IPS DF 4.7 (cell line): ENCODE measurements around the gene WWC2.

ENCODE experiments used
- DNase-seq: peaks from one replicate; pipeline ENCODE4 v3.0.0-alpha.2; 2013; ENCODE audit warnings: low spot score; ENCODE audit errors: extremely low read depth

Gene WWC2

DNA sequence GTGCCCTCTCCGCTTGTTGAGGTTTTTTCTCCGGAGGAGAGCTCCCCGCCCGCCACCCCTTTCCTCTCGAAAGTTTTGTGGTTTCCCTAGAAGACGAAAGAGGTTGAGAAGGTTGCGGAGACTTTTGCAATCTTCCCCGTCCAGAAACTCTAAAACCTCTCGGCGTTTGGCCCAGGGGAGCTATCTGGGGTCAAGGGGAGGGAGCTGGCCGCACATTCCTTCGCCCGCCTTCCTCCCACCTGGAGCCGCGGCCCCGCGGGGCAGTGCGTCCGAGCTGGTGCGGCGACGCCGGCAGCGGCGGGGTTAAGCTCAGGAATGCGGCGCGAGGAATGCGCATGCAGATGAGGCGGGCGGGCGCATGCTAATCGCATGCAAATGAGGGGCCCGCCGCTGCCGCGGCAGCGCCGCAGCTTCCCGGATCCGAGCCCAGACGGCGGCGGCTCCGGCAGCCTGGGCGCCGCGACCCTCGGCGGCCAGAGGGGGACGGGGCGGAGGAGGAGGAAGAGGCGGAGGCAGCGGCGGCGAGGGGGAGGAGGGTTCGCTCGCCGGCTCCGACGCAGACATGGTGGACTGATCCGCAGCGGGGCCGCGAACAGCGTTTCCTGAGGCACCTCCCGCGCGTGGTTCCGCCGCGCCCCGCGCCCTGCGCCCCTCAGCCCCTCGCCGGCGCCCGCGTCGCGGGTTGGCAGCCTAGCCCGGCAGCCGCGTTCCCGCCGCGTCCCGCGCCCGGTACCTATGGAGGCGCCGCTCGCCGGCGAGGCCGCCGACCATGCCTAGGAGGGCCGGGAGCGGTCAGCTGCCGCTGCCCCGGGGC is at the start of gene WWC2:
Gene WWC2 (plus strand): TSS at position 535 of the 814 bp plus-strand sequence. CDS start 235 bp downstream, at position 770.
- no peak for DNase-seq

DNA sequence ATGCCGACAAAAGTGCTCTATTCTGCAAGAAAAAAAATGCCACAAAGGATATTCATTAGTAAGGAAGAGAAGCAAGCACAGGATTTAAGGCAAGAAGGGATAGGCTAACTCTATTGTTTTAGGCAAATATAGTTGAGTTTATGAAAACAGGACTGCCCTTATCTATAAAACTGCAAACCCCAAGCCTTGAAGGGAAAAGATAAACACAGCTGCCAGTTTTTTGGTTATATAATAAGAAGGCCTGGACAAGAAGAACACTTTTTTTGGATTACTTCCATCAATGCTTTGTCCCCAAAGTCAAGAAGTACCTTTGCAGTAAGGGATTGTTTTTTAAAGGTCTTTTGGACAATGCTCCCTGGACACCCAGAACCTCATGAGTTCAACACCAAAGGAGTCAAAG is 45.4 kb upstream of the WWC2 start:
- DNase-seq, result no peak

DNA sequence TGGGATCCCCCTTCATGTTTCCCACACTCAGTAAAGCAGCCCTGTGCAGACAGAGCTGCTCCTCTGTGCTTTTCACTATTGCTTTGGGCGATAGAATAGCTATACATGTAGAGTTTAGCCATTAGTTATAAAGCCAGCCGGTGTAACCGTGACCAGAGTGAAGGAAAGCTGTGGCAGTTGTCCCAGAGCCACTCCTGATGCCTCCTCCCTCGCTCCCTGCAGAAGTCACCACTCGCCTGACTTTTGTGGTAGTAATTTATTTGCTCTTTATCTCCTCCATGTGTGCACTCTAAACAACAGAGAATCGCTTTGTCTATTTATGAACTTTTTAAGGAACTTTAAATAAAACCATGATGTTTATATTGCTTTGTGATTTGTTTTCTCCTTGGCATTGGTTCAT is 41.8 kb upstream of the WWC2 start:
- no peak for DNase-seq

DNA sequence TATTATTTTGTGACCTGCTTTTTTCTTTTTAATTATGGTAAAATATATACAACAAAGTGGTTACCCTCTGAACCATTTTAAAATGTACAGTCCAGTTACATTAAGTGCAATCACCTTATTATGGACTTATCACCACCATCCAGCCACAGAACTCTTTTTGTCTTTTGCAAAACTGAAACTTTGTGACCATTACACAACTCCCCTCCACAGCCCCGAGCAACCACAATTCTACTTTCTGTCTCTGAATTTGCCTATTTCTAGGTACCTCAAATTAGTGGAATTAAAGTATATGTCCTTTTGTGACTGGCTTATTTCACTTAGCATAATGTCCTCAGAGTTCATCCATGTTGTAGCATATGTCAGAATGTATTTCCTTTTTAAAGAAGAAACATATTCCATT is 39.3 kb upstream of the WWC2 start:
- DNase-seq, result no peak

DNA sequence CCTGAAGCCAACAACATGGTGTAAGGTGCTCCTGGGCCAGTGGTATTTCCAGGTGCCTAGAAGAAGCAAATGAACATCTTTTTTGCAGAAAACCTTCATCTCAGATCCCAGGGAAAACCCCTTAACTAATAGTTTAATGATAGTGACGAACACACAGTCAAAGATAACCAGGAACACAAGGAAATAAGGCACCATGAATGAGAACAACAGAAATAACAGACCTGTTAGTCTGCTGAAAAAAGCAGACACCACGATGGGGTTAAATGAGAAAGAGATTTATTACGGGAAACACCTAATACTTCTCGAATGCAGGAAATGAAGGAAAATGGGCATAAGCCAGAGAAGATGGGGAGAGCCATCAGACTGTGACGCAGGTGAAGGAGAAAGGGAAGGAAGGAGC is 30.6 kb upstream of the WWC2 start:
- no peak for DNase-seq

DNA sequence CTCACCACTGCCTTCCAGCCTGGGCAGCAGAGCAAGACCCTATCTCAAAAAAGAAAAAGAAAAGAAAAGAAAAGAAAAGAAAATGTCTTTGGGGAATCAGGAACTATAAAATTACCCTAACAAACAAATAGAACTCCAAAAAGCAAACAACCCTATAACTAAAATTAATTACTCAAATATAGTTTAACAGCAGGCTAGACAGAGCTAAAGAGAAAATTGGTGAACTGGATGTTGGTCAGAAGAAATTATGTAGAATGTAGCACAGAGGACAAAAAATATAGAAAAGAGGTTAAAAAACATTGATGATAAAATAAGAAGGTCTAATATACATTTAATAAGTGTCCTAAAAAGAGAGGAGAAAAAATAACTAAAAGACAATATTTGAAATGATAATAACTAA is 27.8 kb upstream of the WWC2 start:
- no peak for DNase-seq

DNA sequence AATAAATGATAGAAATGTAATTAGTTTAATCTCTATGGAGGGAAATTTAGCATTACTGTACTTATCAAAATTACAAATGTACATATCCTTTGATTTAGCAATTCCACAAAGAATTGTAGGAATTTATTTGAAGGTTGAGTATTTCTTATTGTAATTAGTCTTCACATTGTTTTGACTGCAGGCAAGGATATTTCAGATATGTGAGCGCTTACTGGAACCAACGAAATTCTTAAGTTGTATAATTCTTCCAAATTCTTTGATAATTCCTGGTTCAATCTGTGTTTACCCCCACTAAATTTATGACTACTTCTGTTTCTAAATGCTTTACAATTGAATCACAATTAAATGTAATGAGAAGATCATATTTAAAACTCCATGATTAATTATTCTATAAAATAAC is 26.9 kb upstream of the WWC2 start:
- no peak for DNase-seq

DNA sequence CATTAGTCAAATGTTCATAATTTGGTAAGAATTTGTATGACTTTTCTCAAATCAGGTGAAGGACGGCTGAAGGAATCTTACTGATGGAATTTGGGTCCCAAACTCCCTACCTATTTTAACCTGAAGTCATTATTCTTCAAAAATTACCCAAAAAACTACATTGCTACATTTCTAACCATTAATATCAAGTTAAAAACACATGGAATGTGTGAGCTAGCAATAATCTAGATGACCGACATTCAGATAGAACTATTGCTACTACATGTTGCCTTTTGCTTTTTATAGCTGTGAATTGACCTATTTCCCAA is 25.3 kb upstream of the WWC2 start:
- DNase-seq, result no peak

DNA sequence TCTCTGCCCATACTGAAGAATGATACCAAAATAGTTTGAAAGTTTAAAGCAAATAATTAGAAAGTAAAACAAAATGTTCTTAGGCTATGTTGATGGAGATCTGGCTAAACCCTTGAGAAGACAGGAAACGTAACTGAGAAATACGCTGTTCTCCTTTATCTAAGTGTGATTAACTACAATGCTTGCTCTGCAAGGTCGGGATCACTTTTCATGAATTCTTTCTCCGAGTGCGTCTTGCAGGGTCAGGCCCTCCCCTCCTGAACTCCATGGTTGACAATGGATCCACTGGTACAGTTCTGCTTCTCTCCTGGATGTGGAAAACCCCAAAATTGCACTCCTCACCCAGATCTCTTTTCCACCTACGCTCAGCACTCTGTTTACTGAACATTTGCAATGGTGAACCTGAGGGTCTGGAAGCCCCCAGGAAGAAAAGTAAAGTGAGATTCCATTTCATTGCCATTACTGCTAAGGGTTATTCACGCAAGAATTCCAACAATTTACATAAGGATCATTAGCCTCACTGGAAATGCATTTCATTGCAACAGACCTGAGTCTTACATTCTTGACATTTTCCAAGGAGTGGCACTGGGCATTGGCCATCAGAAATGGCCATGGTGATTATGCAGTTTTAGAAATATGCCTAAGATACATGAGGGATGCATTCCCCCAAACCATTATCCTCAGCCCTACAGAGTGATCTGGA is 24.6 kb upstream of the WWC2 start:
- no peak for DNase-seq

DNA sequence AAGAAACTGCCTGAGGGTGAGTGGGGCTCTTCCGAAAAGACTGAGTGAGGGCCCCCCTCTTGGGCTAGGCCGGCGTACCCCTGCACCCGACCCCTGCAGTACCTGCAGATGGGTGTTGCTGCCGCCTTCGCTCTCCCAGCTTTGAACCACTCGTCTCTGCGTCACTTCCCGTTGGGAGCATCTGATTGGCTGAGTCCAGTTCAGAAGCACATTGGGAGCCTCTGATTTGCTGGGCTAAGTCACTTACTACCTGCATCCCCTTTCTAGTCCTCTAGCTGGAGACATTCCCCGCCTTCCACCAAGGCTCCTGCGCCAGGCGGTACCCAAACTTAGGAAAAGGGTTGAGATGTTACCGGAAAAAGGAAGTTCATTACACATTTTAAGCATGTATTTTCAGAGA is 20.4 kb upstream of the WWC2 start:
- DNase-seq, result no peak

DNA sequence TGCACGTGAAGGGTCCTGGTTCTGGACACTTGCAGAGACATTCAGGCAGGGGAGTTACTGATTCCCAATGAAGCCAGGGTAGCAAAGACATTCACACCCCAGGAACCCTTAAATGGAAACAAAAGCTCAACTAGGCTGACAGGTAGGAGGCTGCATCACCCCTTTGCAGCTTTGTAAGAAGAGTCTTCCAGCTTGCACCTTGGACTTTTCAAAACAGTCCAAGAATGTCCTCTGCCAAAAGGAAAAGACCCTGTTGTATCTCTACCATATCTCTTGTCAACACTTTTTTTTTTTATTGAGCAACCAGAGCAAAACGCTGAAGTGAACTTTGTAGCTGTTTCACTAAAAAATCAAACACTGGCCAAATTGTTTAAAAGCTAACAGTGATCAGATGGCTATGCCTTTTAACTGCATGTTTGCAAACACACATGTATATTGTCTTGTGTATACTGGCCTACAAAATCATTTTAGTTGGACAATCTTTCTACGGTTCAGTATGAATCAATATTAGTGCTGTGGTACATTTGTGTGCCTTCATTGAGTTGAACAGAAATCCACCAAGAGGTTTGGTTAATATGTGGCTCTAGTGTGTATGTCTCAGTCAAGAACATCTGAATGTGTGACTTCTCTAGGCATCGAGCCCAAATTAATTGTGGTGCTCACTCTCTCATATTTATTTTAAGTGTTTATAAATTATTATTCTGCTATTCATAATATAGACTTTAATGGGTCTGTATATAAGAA is 18.5 kb upstream of the WWC2 start:
- no peak for DNase-seq

DNA sequence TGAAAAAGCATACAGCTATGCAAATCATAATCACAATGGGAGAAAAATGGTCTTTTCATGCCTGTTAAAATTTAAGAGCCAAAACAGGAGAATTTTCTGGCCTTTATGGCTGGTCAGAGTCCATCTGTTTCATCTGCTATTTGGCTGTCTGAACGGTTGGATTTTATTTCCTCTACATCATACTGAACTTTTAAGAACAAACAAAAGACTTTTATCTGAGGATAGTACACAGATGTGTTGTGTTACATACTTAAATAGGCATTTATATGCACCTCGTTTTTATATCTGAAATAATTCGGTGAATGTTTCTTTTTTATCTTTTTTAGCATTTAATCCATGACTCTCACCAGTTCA is 18.0 kb upstream of the WWC2 start:
- DNase-seq, result no peak

DNA sequence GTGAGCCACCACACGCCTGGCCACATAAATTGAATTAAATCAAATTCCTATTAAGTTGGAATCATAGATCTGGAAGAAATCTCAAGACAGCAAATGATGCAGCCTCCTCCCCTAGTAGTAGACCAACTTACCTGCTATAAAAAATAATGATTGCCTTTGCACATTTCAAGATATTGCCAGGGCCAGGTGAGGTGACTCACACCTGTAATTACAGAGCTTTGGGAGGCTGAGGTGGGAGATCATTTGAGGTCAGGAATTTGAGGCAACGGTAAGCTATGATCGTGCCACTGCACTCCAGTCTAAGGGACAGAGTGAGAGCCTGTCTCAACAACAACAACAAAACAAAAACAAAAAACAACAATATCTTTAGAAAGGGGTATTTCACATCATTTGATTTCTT is 17.0 kb upstream of the WWC2 start:
- DNase-seq, result no peak

DNA sequence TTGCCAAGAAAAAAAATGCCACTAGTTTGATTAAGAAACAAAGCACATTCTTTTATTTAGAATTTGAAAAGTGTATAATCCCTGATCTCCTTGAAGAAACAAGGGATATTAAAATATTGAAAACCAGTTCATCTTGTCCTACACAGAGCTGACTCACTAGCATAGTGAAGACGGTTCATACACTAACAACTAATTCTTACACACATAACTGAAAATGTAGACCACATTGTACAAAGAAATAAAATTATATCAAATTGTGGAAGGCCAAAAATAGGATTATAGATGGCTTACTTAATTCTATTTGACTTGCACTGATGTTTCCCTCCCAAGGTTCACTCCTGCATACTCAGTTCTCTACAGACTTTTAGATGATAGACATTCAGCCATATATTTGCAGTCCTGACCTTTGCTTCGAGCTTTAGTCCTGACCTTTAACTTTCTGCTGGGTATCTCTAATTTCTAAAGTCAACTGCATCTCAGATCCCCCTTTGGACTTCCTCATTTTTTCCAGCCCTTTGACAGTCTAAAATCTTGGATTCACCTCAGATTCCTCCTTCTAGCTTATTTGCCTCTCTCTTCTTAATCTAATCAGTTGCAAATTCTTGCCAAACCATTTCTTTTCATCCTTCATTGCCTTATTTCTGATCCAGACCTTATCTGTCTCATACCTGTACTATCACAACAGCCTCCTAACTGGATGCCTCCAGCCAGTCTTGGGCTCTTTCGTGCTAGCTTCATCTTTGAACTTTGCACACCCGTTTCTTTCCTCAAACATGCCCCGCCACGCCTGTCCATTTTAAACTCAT is 4.5 kb upstream of the WWC2 start:
- DNase-seq, result no peak

DNA sequence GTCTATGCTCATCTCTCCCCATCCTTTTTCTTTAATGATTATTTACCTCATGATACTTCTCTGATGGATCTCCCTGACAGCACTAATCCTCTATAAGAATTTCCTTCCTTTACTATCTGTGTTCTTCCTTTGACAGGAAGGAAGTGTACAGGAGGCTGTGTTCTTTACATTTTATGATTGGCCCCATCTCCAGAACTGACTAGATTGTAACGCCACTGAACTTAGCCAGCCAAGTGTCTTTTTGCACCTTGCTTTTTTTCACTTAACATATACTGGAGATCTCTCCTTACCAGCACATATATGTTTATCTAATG is 3.9 kb upstream of the WWC2 start:
- DNase-seq, result no peak

DNA sequence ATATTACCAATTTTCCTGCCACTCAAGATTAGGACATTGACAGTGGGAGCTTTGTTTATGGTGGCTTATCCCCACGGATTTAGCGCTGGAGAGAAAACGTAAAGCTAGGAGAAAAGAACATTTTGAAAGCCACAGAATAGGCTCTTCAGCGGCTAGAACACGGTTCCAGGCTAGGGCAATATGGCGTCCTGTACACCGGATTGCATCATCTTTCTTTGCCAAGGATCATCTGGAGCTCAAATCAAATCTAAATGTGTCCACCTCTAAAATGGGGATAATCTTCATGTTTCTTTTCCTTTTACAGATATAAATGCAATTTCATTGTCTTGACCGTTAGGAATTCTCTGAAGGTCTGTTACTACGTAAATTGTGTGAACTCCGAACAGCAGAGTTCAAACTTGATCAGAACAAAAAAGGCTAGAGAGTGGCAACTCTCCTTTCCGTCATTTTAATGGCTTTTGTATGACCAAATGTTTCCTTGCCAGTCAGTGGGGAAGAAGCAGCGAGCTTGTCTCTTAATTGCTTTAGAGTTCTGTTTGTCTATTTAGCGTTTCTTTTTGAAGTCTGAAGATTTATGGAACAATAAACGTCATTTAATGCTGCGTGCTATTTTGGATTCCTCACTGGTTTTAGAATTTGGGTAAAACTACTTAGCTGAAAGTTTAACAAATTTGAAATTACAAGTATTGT is 2.6 kb upstream of the WWC2 start:
- no peak for DNase-seq

DNA sequence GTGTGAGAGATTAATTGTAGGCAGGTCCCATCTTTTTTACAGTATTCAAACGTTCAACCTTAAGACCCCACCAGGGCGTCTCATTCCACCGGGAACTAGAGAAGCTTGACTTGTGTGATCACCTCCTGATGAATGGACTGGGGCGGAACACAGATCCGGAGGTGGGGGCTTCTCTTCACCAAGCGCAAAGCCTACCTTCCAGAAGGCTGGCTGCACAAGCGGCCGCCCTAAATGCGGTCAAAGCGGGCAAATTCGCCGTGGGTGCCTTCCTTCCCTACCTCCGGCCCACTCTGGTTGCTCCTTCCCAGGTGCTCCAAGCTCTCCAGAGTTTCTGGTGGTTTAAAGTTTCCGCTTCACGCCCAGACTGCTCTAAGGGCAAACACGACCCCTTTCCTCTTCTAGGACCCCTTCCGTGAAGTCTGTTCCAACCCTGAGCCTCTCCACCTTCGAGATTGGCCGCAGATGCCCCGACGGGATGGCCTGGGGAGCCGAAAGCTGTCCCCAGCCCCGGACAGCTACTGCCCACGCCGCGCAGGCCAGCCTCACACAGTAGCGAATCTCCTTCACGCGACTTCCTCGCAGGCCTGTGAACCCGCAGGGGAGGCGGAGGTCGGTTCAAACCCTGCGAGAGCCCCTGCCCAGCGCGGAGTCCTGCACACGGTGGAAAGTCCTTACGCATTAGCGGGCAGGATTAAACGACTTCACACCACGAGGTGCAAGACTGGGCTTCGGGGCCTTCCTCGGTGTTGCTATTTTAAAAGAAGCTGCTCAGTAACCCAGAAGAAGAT is 1.6 kb upstream of the WWC2 start:
- DNase-seq, result no peak

DNA sequence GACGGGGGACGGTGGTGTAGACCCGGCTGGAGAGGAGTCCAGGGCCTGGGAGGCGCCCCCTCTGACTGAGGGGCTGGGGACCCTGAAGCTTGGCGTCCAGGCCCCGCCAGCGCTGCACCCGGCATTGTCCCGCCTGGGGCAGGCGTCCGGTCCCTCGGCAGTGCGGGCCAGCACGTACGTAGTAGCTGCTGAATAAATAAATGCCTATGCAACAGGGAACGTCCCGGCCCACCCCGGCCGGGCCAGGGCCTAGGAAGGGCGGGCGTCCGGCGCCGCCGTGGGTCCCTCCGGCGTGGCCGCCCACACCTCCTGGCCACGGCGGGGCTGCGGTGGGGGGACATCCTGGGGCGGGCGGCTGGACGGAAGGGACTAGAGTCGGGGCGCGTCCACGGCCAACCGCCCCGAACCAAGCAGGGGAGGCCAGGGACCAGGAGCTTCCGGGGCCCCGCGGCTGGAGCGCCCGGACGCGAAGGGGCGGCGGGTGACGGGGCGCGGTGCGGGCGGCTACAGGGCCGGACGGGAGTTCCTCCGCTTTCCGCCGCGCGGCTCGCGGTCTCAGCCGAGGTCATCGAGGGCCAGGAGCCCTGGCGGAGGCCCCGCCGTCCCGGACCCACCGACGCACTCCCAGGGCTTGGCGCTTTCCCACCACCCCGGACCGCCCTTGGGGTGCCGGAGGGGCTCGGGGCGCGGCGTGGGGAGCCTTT is 886 bp upstream of the WWC2 start:
- no peak for DNase-seq

DNA sequence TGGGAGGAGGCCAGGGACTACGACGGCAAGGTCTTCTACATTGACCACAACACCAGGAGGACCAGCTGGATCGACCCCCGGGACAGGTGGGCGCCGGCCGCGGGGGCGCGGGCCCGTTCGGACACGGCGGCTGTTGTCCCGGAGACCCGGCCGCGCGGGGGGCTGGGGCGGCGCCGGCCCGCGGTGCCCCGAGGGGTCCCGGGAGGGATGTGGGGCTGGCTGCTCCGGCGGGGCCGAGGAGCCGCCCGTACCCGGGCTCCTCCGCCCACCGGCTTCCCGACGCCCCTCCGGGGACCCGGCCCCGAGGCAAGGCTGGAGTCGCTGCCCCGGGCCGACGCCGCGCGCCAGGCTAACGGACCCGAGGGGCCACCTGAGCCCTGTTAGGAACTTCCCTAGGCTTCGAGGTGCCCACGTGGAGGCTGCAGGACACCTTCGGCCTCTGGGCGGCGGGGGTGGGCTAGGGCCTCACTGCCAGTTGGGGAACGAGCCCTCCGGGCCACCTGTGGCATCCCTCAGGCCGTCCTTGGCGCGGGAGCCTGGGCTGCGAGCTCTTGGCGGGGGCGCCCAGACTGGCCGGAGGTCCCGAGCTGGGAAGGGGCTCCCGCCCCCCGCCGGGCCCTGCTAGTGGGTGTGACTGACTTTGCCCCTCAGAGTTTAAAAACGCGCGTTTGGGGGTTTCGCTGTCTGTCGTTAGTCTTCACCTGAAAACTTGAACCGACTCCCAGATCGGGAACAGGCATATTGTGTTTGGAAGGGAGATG is 660 bp downstream of the WWC2 start:
- no peak for DNase-seq
